Superior temporal gyrus (tissue), 1 donor: Measurements from ENCODE around the gene SAMD4B.
A peak's percentile ranks its signal among the peaks of the same experiment; 100 is the strongest.

ENCODE experiments used
- DNase-seq: peaks from one replicate; pipeline ENCODE4 v3.0.0-alpha.2; 2016; ENCODE audit errors: extremely low spot score

Gene SAMD4B

GRCh38 chr19:39390751-39391437 is 48.7 kb downstream of the SAMD4B start, which contains the start of the genes MED29 and PAF1:
Gene MED29 (plus strand): TSS chr19:39391378. CDS start chr19:39391423, 45 bp downstream.
Gene PAF1 (minus strand): TSS chr19:39391106. CDS start chr19:39390864, 242 bp downstream.
- peak; percentile 100 for DNase-seq

DNA sequence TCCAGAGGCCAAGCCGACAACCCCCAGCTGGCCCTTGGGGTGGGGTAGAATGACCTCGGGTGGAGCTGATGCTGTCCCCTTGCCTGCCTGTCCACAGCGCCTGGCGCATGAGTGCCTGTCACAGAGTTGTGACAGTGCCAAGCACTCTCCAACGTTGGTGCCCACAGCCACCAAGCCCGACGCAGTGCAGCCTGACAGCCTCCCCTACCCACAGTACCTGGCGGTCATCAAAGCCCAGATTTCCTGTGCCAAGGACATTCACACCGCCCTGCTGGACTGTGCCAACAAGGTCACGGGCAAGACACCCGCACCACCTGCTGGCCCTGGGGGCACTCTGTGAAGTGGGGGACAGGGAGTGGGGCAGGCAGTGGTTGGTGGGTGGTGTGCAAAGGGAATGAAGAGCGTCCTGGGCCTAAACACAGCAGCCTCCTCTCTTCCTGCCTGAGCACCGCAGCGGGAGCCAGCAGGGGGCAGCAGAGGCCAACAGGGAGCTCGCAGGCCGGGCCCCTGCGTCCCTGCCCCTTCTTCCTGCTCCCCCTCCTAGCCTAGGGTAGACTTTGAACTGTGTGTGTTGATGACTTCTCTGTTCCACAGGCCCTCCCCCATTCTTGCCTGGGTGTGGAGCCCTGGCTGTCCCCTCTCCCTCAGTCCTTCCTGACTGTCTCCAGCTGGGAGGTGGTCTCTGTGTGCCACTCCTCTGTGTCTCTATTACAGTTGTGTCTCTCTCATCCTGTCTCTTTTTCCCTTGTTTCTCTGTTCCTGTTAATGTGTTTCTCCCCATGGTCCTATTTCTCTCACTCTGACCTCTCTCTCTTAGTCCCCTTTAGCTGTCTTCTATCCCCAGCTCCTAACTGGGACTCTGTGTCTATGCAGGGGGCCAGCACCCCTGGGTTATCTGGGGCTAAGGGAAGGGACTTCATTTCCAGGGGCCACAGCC is 55.4 kb downstream of the SAMD4B start:
- DNase-seq: peak; percentile 82

DNA sequence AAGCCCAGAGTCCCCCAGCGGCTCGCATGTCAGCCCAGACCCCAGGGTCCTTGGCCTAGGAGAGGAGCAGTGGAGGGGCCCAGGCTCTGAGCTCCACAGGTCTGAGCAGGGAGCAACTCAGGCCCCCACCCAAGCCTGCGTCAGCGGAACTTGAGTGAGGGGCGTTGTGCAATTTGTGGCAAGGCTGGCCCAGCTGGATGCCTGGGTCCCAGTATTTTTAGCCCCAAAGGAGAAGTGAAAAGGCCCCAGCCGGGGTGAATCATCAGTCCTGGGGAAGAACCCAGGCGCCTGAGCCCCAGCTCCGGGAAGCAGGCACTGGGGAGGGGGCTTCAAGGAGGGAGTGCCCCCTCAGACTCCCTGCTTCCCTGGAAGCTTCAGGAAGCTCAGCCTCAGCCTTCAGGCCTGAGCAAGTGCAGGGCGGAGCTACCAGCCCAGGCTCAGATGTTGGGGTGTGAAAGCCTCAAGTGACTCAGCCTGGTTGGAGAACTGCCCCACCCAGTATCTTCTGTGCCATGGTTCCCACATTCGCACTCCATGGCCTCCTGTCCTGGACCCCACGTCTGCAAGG is 56.2 kb downstream of the SAMD4B start:
- no peak for DNase-seq

DNA sequence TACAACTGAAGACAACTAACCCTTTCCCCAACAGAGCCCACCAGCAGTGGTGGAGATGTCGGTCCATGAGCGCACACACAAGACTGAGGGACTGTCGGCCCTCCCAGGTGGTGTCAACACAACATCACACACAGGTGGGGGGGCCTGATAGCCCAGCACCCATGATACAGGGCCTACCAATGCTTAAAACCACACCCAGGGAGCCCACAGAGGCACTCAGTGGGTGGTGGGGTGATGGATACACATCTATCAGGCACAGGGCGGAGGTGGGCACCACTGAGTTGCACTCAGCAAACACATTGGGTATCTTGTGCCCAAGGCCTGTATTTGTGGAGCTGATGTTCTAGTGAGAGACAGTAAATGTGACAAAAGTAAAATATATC is 57.4 kb downstream of the SAMD4B start:
- no peak for DNase-seq

- DNase-seq: no peak
Observed at GRCh38 chr19:39400061-39400460, 57.8 kb downstream of the SAMD4B start.

- DNase-seq: no peak
Observed at GRCh38 chr19:39401070-39401548, 58.9 kb downstream of the SAMD4B start.

GRCh38 chr19:39401549-39402345 is 59.5 kb downstream of the SAMD4B start:
- DNase-seq: no peak

DNA sequence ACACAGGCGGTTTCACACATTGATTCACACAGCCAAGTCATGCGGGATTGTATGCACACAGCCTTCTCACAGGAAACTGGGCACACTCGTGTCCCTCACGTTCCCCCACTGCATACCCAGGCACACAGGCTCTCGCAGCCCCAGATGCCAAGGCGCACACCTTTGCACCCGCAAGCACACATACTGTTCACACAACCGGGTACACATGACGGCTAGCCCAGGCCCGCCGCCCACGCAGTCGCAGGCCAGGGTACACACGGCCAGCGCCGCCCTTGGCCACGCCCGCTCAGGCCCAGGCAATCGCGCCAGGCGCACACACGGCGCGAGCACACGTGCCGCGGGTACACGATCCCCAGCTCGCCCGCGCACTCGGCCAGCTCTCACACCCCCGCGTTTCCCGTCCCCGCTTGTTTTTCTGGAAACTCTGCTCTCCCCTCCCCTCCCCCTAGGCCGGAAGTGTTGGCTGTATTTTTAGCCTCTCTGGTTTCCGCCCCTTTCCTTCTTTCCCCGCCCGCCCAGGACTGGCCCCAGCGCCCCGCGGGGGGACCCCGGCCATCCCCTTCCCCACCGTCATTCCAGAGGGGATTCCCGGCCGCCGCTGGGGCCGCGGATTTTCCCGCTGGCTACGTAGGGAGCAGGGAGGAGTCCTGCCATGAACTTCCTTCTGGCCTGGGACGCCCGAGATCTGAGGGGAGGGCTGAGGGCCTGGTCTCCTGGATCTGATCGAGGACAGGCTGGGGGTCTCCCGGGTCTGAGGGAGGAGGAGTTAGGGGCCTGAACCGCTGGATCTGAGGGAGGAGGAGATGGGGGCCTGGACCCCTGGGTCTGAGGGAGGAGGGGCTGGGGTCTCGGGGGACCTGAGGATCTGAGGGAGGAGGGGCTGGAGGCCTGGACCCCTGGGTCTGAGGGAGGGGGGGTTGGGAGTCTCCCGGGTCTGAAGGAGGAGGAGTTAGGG is 60.4 kb downstream of the SAMD4B start:
- DNase-seq: peak; percentile 54

- DNase-seq: peak; percentile 58
Observed at GRCh38 chr19:39403331-39404312, 61.4 kb downstream of the SAMD4B start.

DNA sequence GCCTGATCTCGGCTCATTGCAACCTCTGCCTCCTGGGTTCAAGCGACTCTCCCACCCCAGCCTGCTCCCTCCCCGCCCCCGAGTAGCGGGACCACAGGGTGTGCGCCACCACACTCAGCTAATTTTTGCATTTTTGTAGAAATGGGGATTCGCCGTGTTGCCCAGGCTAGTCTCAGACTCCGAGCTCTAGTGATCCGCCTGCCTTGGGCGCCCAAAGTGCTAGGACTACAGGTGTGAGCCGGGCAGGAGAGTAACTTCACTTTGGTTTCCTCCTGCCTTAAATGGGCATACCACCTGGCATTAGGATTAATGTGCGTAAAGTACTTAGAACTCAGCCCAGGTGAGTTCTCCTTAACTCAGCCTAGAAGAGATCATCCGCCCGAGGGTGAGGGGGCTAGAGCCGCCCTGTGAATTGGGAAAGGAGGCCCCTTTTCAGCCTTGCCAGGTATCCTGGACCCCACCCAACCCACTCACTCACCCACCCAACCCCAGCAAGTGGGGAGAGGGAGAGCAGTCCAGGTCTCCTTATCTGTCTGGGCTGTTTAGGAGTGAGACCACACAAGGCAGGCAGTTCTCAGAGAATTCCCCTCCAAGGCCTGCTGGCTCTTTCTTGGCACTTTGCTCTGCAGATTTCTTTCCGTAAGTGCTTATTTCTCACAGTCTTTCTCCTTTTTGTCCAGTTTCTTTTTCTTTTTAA is 63.2 kb downstream of the SAMD4B start:
- no peak for DNase-seq

GRCh38 chr19:39405958-39406655 is 63.9 kb downstream of the SAMD4B start:
- no peak for DNase-seq

DNA sequence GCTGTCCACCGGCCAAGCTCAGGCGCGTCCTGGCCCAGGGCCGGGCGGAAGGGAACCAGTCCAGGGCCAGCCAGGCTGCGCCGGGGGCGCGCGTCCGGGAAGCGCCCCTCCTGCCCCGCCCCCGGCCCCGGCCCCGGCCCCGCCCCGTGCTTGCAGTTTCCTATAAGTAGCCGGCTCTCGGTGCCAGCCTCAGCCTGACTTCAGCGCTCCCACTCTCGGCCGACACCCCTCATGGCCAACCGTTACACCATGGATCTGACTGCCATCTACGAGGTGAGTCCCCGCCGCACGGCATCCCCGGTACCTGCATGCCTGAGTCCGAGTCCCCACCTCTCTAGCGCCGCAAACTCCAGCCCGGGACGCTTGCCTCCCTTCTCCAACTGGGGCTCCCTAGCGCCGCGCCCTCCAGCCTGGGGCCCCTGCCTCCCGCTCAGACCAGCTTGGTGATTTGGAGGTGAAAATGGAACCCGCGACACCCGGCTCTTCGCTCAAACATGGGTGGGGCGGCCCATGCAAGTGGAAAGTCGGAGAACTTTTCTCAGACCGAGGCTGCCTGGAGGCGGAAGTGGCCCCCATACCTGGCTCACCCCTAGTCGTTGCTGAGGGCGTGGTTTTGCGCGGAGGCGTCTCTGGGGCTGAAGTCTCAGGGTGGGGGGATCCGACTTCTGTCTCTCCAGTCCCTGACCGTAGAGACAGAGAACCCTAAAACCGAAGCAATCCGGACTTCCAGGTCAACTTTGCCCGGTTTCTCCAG is 64.6 kb downstream of the SAMD4B start, which contains the start of gene ZFP36:
ZFP36 (plus strand) TSS at position 192 of the 754 bp plus-strand sequence; CDS start at position 250, 58 bp downstream.
- peak; percentile 57 for DNase-seq

- DNase-seq: no peak
Observed at GRCh38 chr19:39407410-39407659, 65.1 kb downstream of the SAMD4B start.

GRCh38 chr19:39407660-39408391 is 65.6 kb downstream of the SAMD4B start:
- DNase-seq: no peak

- no peak for DNase-seq
Observed at GRCh38 chr19:39408392-39409207, 66.4 kb downstream of the SAMD4B start.
